HG03558 (cell line): ENCODE data around the gene IZUMO4.

Experiments used
- ATAC-seq: cut with Tn5 transposase; IDR thresholded peaks from one replicate; pipeline ENCODE4 v1.9.1; 2021; ENCODE audit warnings: moderate number of reproducible peaks; ENCODE audit not compliant: unreplicated experiment; ENCODE audit errors: extremely low read depth

IZUMO4 gene

DNA sequence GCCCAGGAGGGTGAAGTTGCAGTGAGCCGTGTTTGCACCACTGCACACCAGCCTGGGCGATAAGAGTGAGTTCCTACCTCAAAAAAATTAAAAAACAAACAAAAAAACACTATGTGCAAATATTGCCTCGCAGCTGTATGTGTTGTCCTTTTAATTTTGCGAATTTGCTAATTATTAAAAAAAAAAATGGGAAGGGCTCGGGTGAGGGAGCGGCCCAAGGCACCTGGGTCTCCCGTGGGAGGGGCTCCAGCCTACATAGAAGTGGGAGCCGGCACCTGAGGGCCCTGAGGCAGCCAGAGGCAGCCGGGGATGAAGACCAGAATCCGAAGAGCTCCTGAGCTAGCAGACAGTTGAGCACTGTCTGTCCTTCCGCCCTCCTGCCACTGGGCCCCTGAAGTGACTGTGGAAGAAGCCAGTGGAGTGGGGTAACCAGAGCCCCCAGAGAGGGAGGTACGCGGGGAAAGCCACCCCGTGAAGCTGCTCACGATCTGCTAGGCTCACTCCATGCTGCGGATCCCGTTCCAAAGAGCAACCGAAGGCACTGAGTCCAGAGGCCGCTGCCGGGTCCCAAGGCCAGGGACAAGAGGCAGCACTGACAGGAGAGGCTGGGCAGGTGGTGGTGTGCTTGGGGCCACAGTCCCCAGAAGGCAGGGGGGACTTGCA is 6.5 kb downstream of the IZUMO4 start:
- no peak for ATAC-seq

- no peak for ATAC-seq
These were observed 11.7 kb downstream of the IZUMO4 start for GRCh38 chr19:2108251-2109016.

GRCh38 chr19:2109046-2109864 is 12.5 kb downstream of the IZUMO4 start:
- ATAC-seq, result no peak

- no peak for ATAC-seq
These were observed 14.1 kb downstream of the IZUMO4 start for GRCh38 chr19:2110822-2111221.

DNA sequence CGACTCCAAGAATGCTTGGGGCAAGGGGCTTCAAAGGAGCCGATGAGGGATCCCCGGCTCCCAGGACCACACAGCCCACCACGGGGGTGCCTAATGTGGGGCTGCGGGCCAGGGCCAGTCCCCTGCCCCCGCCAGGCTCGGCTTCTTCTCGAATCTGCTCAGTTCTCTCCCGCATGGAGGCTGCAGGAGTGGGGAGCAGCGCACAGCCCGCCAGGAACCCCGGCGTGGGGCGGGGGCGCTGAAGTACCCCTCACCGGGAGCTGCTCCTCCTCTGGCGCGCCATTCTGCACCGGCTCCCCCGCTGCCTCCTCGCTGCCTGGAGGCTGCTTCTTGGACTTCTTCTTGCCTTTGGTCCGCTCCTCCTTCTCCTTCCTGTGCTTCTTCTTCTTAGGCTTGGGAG is 14.7 kb downstream of the IZUMO4 start:
- no peak for ATAC-seq

- no peak for ATAC-seq
These were observed 15.2 kb downstream of the IZUMO4 start for GRCh38 chr19:2111886-2112285.

DNA sequence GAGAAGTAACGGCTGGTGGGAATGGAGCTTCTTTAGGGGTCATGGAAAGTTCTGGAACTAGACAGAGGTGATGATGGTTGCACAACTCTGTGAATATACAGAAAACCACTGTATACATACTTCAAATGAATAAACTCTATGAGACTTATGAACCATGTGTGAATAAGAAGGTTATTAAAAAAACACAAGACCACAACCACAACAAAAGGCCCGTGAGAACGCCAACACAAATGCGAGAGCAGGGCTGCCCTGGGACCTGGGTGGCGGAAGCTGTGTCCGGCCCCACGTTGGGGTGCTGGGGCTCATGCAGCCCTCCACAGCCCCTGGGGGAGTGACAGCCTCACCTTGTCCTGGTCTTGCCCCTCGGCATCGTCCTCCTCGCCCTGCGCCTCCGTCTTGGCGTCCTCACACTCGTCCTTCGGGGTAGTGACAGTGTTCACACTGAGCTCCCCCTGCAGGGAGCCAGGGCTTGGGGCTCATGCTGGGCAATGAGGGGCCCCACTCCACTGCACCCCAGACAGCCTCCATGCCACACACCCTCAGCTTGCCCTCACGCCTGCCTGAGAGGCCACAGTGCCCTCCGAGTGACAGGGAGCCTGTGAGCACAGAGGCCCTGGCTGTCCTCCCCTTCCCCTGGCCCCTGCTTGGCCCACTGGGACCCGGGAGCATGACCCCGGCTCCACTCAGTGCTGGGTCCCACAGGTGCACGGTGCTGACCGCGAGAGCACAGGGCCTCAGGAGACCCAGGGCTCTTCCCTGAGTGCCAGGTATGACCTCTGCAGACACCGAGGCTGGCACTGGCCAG is 16.0 kb downstream of the IZUMO4 start:
- ATAC-seq, result no peak

DNA sequence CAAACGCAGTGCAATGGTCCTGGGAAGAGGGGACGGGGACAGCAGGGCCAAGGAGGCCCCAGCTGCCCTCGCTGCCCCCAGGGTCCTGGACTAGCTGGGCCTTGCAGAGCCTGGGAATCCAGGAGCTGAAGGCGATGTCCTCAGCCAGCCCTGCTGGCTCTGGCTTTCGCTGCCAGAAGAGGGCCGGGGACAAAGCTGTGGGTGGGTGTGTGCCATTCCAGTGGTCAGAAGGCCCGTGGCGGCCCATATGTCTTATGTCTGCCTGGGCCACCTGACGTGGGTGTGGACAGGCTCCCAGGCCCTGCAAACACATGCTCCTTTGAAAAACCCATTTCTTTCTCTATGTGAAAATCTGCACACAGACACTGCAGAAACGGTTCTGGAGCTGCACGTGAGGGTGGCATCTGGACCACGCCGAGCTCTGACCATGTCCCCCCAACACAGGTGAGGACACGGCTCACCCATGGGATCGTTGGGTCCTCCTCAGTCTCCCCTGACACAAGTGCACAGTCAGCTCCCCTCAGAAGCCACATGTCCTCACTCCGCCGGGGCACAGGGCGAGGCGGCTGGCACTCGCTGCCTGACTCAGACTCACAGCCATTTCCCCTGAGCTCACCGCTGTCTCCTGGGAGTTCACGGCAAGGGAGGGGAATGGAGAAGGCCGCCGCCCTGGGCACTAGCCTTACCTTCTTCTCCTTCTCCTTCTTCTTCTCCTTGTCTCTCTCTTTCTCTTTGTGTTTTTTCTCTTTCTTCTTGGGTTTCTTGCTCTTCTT is 16.9 kb downstream of the IZUMO4 start:
- no peak for ATAC-seq

GRCh38 chr19:2114218-2114617 is 17.5 kb downstream of the IZUMO4 start:
- ATAC-seq, result no peak

DNA sequence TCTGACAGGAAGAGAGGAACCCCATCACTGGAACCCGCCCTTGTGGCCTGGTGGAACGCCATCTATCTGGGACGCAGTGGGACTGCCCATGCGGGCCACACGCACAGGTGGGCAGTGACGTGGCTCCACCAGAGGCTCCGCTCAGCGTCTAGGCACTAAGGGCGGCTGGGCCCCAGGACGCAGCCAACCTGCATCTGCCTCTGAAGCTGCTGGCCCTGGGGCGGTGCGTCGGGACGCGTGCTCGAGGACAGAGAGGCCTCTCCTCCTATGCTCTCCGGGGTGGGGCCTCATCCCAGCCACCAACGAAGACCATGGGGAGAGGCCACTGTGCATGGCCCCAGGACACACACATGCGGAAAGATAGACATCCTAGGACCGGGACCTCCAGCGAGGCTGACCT is 18.1 kb downstream of the IZUMO4 start:
- ATAC-seq, result no peak

- no peak for ATAC-seq
These were observed 18.6 kb downstream of the IZUMO4 start for GRCh38 chr19:2115324-2115723.

GRCh38 chr19:2115911-2116426 is 19.3 kb downstream of the IZUMO4 start:
- no peak for ATAC-seq

DNA sequence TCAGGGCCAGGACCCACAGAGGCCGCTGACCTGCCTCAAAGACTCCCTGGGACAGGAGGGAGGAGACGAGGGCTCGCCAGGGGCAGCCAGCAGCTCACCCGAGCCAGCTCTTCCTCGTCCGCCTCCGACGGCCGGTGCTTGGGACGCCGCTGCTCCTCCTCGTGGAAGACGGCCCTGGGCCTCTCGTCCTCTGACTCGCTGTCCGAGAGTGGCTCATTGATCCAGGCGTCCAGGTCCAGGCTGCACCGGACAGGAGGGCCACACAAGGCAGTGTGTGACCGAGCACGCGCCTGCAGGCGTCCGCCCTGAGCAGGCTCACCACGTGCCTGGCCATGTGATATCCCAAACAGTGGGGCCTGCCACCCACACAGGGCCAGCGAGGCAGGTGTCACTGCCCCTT is 19.8 kb downstream of the IZUMO4 start:
- no peak for ATAC-seq

DNA sequence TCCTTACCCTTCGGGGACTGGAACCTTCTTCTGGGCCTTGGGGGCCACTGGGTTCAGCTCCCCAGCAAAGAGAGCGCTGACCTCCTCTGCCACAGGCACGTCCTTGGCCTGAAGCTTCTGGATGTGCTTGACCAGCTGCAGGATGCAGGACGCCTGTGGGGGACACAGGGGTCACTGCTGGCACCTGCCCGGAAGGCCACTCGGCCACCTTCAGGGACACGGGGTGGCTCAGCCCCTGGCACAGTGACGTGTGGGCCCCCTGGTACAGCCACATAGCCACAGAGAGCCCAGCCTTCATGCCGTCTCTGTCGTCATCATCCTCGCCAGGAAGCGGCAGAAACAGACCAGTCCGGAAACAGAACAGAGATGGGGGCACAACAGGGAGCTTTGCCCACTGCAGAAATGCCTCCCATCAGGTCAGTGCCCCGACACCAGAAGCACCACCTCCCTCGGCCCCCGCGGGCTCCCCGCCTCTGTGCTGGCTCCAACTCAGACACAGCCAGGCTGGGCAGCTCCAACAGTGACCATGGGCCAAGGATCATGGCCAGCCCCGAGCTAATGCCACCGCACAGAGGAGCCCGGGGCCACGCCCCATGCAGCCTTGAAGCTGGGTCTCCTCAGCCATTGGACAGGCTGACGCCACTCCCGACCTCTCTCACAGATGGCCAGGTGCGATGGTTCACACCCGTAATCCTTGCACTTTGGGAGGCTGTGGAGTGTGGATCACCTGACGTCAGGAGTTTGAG is 20.7 kb downstream of the IZUMO4 start:
- no peak for ATAC-seq

DNA sequence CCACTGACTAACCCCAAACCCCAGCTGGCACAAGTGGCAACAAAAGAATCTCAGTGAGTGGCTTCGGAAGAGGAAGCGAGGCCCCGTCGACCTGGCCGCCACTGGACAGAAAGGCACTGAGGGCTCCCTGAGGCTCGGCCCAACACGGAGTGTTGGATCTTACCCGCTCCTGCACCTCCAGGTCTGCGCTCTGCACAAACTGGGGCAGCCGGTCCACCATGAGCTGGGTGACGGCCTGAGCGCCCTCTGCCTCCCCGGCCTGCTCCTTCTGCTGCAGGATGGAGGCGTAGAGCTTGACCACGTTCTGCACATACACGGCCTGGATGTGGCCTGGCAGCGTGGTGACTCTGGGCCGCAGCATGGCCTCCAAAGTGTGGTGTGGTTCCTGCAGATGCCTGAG is 21.7 kb downstream of the IZUMO4 start:
- no peak for ATAC-seq

- ATAC-seq, result no peak
These were observed 23.4 kb downstream of the IZUMO4 start for GRCh38 chr19:2119921-2120785.

GRCh38 chr19:2120821-2121220 is 24.1 kb downstream of the IZUMO4 start:
- no peak for ATAC-seq
